HG03066 (cell line): ENCODE data around the gene RAI1.

Source experiments
- ATAC-seq: cut with Tn5 transposase; IDR thresholded peaks from one replicate; pipeline ENCODE4 v1.9.1; 2021; ENCODE audit warnings: low read depth; ENCODE audit not compliant: unreplicated experiment

Gene RAI1

GRCh38 chr17:17745476-17746455 is 64.5 kb downstream of the RAI1 start:
- ATAC-seq: no peak

DNA sequence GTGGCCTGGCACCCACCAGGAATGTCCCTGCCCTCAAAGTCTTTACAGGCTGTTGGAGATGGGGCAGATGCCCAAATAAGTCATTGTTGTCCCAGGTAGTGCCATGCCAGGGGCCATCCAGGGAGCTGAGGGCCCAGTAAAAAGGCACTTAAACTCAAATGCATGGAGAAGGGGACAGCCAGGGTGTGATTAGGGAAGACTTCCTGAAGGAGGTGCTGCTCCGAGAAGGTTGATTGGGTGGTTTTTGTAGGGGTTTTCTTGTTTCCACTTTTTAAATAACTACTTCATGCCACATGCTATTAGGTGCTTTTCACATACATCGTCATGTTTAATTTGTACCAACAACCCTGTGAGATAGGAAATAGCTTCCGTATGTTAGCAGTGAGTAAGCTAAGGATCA is 66.9 kb downstream of the RAI1 start:
- ATAC-seq: no peak

DNA sequence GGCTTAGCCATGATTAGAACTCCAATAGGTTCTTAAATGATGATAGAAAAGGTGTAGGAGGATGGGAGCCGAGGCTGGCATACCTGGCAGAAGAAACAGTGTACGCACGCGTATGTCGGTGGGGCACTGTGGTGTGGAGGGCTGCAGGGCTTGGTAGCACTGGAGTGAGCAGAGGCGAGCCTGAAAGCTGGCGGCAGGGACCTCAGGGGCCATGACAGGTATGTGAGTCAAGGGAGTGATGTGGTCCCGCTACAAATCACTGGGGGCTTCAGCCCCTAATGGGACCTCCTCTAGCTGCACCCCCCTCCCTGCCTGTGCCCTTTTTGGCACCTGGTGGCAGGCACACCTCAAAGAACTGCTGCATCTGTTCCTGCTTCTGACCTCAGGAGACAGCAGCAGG is 67.3 kb downstream of the RAI1 start:
- no peak for ATAC-seq

DNA sequence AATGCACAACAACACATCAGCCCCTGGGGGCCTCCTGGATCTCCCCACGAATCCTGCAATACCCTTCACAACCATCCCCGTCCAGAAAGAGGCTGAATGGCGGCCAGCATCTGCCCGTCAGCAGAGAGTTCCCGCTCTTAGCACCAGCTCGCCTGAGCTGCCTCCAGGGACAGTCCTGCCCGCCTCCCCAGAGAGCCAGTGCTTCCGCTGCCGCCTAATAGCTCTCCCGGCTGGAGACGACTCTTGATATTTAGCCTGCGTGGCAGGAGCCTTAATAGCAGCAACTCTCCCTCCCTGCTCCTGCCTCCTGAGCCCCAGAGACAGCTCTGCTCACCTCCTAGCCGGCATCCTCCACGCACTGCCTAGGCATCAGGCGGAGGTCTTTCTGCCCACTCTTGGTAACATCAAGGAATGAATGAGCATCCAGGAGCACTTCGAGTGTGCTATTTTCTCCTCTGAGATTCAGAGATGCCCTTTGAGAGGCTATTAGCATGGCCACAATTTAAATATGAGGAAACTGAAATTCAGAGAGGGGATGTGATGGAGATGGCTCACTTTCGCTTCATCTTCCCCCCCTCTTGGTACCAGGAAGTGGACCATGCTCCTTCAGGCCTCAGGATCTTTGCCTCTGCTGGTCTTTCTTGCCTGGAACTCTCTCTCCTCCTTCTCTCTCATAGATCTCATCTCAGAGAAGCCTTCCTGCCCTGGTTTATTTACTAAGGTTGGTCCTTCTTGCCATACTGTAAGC is 67.9 kb downstream of the RAI1 start:
- no peak for ATAC-seq

GRCh38 chr17:17749921-17750320 is 68.7 kb downstream of the RAI1 start:
- no peak for ATAC-seq

- ATAC-seq: no peak
Measured at GRCh38 chr17:17750881-17751280, 69.6 kb downstream of the RAI1 start.

DNA sequence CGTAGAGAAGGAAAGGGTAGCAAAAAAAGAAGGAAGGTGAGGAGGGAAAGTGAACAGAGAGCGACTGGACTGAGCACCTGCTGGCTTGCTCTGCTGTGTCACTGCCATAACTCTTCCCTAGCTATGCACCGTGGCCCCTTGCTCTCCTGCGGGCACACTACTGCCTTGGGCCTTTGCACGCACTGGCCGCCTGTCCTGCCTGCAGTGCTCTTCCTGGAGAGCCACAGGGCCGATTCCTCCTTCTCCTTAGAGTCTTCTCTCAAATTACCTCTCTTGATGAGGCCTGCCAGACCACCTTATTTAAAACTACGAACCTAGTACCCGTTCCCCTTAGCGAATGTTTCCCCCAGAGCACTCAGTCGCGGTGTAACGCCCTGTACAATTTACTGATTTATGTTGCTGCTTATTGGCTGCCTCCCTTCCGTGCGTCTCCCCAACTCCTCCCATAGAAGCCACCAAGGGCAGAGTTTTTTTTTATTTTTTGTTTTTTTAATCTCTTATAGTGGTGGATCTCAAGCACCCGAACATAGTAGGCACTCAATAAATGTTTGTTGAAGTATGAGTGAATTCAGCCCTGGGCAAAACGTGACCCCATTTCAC is 70.3 kb downstream of the RAI1 start:
- no peak for ATAC-seq

GRCh38 chr17:17752089-17752820 is 71.0 kb downstream of the RAI1 start:
- ATAC-seq: peak; percentile 70

DNA sequence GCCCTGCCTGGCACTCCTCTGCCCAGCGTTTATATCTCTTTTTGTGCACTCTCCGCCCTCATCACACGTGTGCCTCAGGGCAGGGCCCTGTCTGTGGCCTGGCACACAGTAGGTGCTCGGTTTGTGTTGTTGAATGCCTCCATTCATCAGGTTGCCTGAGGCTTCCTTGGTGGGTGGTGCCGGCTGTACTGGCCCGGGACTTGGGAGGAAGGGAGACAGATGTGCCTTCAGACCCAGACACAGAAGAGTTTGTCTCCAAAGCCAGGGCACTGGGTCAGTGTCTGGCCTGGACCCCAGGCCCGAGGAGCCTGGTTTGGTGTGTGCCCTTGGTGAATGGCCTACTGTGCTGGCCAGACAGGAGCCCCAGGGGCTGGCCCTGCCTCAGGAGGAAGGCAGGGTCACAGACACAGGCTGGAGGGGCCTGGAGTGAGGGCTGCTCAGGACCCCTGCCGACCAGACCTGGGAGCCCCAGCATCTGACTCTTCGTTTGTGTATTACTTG is 71.6 kb downstream of the RAI1 start:
- no peak for ATAC-seq

DNA sequence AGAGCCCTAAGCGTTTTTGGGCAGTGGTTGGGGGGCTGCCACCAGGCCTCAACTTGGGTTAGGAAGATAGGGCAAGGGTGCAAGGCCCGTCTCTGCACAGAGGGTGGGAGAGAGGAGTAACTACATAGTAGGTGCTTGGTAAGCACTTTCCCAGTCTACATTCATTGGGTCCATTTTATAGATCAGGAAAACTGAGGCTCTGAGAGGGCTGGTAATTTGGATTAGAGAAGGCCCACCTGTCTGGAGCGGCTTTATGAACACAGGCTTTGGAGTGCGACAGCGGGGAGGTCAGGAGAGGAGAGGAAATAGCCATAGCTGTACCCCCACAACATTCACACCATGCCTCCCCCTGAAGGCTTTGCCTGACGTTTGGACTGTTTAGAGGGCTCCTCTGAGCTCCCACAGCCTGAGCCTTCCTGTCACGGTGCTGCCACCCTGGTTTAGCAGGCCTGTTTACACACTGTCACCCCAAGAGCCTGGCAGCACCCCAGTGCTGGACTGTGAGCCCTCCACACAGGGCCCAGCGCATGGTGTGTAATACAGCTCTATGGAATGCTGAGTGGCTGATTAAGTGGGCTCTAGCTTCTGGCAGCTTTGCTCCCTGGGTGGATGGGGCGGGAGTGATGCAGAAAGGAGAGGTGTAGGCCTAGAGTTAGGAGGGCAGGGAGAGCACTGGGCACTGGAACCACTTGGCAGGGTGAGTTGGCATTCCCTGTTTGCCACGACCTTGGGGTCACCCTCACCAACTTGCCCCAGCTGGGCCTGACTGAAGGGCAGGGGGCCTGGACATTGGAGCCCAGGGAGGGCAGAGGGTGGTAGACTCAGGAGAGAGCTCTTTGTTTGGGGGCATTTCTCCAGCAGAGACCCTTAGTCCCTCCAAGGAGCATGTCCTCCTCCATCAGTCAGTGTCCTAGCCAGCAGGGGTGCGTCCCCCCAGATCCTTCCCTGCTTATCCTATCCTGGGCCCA is 73.7 kb downstream of the RAI1 start:
- no peak for ATAC-seq

DNA sequence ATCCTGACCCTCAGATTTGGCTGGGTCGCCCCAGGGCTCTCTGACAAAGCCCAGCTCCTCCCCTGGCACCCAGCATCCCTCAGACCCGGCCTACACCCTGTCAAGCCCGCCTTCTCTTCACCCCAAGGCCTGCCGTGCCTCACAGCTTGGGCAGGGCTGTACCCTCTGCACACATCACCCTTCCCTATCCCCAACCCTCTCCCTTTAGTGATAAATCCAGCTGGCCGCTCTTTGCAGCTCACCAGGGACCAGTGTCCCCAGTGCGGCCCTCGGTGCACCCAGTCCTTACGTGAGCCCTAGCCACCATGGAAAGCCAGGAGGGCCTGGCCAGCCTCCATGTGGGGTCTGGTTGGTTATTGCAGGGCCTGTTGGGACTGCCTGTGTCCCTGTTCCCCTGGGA is 74.5 kb downstream of the RAI1 start:
- ATAC-seq: no peak

DNA sequence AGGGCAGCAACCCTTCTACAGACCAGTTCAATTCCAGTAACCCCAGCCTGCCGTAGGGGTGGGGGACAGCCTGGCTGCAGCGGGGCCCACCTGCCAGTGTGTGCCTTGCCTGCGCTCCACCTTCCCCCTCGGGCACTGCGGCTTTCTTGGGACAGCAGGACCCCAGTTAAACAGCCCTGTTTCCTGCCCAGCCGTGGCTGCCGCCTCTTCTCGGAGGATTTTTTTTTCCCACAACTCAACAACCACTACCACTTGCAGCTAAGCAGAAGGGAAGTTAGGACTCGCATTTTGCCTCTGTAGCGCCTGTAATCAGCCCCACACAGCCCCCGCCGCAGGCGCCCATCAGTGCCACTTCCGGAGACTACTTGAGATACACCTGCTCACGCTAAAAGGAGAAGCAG is 76.1 kb downstream of the RAI1 start:
- no peak for ATAC-seq

DNA sequence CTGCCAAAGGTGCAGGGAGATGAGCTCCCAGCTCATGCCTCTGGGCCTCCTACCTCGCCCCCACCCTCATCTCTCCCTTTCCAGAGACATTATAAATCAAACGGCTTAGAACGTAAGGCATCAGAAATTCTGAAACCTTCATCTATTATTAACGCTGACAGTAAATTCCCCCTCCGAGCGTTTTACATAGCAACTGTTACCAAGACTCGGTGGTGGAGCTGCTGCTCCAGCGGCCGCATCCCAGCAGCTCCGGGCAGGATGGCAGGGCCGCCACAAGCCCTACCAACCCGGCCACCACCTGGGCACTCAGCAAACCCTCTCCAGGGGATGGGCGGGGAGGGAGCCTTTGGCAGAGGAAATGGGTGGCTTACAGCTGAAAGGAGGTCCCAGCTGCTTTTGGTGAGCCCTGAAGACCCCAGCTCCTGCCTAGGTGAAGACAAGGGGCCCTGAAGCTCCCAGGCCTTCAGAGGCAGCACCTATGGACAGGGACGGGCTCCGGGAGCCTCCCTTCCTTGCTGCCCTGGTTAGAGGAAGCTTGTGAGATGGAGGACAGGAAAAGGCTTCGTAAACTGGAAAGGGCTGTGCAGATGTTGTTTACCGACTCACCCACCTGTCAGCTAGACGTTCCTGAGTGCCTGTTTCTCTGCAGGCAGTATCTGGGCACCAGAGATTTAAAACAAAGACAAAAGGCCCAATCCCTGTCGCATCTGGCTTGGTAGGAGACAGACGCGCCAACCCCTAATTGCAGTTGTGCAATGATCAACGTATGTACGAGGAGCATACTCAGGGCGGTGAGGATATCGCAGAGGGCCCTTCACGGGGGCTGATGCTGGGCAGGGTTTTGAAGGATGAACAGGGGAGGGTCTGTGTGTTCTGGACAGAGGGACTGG is 76.9 kb downstream of the RAI1 start:
- no peak for ATAC-seq

GRCh38 chr17:17758941-17759563 is 77.8 kb downstream of the RAI1 start:
- ATAC-seq: no peak

GRCh38 chr17:17760350-17760749 is 79.1 kb downstream of the RAI1 start:
- ATAC-seq: no peak

DNA sequence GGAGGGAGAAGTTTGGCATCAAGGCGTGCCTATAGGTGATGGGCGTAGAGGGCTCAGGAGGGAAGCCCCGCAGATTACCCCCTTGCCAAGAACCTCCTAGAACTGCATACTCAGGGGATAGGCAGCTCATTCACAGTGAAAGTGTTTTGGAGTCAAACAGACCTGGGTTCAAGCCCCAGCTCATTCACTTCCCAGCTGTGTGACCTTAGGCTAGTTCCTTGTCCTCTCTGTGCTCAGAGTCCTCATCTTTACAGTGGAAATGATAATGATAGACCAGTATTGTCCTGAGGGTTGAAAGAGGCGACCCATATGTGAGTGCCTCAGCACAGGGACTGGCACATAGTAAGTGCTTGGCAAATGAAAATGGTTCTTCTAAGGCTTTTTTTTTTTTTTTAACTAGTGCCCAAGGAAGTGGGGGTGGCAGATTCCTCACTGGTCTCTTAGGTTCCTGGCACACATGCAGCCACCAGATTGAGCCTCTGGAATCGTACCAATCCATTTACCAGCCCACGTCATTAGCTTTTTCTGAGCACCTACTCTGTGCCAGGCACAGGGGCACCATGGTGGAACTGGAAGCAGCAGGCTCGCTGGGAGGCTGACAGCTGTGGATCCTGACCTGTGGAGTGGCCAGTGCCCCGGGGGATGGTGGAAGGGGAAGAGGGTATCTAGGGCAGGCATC is 79.8 kb downstream of the RAI1 start:
- no peak for ATAC-seq
